PC-9 (cell line): Measurements from ENCODE around the gene ZNF680.

Experiments used
- EZH2 ChIP-seq: fragments of 200-600 bp; sonication (generic); IDR thresholded peaks from 2 replicates; pipeline ENCODE4 v1.8.0; 2017; ENCODE audit warnings: antibody characterized with exemption, low read depth
- TF ChIP-seq, protein P1 (sequence below): fragments of 200-600 bp; sonication (generic); conservative IDR thresholded peaks from 2 replicates; pipeline ENCODE4 v1.6.1; 2017; ENCODE audit warnings: mixed run types, antibody characterized with exemption, mild to moderate bottlenecking, moderate library complexity

DNA sequence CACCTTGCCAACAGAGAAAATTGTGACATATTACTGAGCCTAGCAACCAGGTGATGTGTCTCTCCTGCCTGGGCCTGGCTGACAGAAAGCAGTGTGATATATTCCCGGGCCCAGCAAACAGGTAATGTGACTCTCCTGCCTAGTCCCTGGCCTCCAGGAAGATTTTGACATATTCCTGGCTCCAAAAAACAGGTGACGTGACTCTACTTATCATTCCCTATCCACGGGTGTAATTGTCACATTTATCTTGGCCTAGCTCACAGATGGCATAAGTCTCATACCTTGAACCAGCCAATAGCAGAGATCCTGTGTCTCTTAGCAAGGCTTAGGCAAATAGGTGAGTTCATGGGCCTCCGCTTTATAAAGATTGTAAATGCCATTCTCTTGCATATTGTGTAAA, 49.6 kb upstream of the ZNF680 start:
- TF ChIP-seq, protein P1, sequence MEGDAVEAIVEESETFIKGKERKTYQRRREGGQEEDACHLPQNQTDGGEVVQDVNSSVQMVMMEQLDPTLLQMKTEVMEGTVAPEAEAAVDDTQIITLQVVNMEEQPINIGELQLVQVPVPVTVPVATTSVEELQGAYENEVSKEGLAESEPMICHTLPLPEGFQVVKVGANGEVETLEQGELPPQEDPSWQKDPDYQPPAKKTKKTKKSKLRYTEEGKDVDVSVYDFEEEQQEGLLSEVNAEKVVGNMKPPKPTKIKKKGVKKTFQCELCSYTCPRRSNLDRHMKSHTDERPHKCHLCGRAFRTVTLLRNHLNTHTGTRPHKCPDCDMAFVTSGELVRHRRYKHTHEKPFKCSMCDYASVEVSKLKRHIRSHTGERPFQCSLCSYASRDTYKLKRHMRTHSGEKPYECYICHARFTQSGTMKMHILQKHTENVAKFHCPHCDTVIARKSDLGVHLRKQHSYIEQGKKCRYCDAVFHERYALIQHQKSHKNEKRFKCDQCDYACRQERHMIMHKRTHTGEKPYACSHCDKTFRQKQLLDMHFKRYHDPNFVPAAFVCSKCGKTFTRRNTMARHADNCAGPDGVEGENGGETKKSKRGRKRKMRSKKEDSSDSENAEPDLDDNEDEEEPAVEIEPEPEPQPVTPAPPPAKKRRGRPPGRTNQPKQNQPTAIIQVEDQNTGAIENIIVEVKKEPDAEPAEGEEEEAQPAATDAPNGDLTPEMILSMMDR: no peak
- TF ChIP-seq EZH2: no peak
